ENCODE data around the gene PTPRG. TPM values are rescaled to one million over a fixed set of nuclear protein-coding genes. Genes with fewer than 3 reads are reported as not detected.

PTPRG gene
- total RNA-seq, 1 donor from 2014 or later, result 44.3 TPM

DNA sequence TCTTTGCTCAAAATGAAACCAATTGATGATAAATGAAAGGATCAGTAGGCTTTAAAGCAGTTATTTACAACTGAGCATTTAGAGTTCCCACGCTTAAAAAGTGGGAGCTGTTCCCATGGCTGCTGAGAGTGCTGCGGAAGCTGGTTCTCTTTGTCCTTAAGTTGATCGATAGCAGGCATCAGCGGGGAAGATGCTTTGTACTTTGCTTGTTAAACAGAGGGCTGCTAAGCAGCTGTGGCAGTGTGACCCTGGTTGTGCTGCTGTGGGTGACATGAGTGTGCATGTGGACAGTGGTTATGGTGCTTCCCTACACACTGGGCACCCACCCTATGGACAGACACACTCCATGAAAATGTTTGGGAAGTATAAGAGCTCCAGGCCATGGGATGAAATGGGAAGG lies 96.3 kb downstream of the PTPRG start:
- Mint-ChIP-seq H3K36me3 (ENCODE audit: insufficient read depth) (peaks cover 2% of the 10 kb centered on the region), H3K27ac (no peak overlapping the region), H3K27me3 (no peaks in the 10 kb centered on the region), H3K9me3 (ENCODE audit: low read depth) (no peaks in the 10 kb centered on the region), H3K4me1 (ENCODE audit: low read depth) (peaks cover 7% of the 10 kb centered on the region), H3K4me3 (ENCODE audit: low read depth) (no peak overlapping the region)
- no peak for DNase-seq (ENCODE audit: low spot score, unreplicated experiment)
- TF ChIP-seq, protein P1, sequence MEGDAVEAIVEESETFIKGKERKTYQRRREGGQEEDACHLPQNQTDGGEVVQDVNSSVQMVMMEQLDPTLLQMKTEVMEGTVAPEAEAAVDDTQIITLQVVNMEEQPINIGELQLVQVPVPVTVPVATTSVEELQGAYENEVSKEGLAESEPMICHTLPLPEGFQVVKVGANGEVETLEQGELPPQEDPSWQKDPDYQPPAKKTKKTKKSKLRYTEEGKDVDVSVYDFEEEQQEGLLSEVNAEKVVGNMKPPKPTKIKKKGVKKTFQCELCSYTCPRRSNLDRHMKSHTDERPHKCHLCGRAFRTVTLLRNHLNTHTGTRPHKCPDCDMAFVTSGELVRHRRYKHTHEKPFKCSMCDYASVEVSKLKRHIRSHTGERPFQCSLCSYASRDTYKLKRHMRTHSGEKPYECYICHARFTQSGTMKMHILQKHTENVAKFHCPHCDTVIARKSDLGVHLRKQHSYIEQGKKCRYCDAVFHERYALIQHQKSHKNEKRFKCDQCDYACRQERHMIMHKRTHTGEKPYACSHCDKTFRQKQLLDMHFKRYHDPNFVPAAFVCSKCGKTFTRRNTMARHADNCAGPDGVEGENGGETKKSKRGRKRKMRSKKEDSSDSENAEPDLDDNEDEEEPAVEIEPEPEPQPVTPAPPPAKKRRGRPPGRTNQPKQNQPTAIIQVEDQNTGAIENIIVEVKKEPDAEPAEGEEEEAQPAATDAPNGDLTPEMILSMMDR (IDR thresholded peaks at IDR 0.05; ENCODE audit: unreplicated experiment), result no peak

DNA sequence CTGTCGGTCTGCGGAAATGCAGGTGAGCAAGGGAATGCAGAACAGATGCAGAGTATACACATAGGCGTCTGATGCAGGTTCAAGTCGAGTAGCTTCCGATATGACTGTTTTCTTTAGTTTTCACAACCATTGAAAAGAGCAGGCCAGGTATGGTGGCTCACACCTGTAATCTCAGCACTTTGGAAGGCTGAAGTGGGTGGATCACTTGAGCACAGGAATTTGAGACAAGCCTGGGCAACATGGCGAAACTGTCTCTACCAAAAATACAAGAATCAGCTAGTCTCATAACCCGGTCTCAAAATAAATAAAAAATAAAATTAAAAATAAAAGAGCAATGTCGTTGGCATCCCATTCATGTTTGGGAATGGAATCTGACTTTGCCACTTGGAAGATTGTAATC lies 101.5 kb downstream of the PTPRG start:
- Mint-ChIP-seq H3K4me1 (ENCODE audit: low read depth) (peaks cover 3% of the 10 kb centered on the region), H3K36me3 (ENCODE audit: insufficient read depth) (peaks cover 2% of the 10 kb centered on the region), H3K9me3 (ENCODE audit: low read depth) (no peaks in the 10 kb centered on the region), H3K27ac (no peak overlapping the region), H3K27me3 (no peaks in the 10 kb centered on the region), H3K4me3 (ENCODE audit: low read depth) (no peak overlapping the region)
- DNase-seq (ENCODE audit: low spot score, unreplicated experiment), result no peak
- TF ChIP-seq, protein P1 (IDR thresholded peaks at IDR 0.05; ENCODE audit: unreplicated experiment), result no peak

DNA sequence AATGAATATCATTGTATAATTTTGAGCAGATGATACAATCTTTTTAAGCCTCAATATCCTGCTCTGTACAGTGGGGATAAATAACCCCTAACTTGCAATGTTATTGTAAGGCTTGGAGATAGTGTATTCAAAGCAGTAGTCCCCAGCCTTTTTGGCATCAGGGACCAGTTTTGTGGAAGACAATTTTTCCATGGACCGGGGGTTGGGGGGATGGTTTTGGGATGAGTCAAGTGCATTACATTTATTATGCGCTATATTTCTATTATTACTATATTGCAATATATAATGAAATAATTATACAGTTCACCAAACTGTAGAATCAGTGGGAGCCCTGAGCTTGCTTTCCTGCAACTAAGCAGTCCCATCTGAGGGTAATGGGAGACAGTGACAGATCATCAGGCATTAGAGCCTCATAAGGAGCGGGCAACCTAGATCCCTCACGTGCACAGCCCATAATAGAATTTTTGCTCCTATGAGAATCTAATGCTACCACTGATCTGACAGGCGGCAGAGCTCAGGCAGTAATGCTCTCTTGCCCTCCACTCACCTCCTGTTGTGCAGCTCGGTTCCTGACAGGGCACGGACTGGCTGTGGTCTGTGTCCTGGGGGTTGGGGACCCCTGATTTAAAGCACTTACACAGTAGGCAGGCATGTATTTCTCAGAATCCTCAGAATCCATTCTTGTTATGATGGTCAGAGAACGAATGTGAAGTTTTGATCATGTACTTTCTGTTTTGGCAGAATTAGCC lies 102.2 kb downstream of the PTPRG start:
- no peaks in the 10 kb centered on the region for H3K9me3 Mint-ChIP-seq (ENCODE audit: low read depth)
- no peak overlapping the region for H3K4me3 Mint-ChIP-seq (ENCODE audit: low read depth)
- H3K27ac Mint-ChIP-seq, result no peak overlapping the region
- DNase-seq (ENCODE audit: low spot score, unreplicated experiment), result no peak
- no peaks in the 10 kb centered on the region for H3K4me1 Mint-ChIP-seq (ENCODE audit: low read depth)
- peaks cover 2% of the 10 kb centered on the region for H3K36me3 Mint-ChIP-seq (ENCODE audit: insufficient read depth)
- no peaks in the 10 kb centered on the region for H3K27me3 Mint-ChIP-seq
- TF ChIP-seq, protein P1 (IDR thresholded peaks at IDR 0.05; ENCODE audit: unreplicated experiment), result no peak

DNA sequence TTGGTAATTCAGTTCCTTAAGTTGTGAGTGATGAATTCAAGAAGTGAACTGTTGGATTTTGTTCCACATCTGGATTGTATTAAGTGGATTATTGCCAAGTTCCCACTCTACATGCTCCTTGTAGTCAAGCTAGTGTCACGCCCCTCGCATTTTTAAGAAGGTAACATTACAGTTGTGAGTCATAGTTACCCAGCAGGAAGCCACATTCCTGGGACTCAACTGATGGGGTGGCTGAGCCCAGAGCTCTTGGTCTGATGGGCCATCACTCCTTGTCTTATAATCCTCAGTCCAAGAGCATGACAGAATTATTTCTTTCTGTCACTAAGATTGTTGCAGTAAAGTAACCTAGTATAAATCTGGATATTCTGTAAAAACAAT lies 102.7 kb downstream of the PTPRG start:
- no peak for DNase-seq (ENCODE audit: low spot score, unreplicated experiment)

DNA sequence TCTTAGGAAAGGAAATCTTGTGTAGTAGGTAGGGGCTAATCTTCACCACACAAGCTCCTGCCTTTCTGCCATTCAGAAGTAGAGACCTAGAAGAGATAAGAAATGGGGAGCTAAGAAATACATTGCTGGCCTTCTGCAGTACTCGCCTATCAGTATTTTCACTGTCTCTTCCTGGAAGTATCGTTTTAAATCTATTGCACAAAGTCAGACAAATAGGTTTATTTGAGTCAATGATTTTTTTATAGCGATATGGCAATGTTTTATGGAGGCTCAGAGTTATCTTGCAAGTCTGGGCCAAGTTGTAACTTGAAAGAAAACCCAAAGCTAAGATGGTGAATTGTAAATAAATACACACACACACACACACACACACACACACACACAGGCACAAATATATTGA lies 103.8 kb downstream of the PTPRG start:
- no peak overlapping the region for H3K4me3 Mint-ChIP-seq (ENCODE audit: low read depth)
- peaks cover 2% of the 10 kb centered on the region for H3K36me3 Mint-ChIP-seq (ENCODE audit: insufficient read depth)
- TF ChIP-seq, protein P1 (IDR thresholded peaks at IDR 0.05; ENCODE audit: unreplicated experiment), result no peak
- no peaks in the 10 kb centered on the region for H3K27me3 Mint-ChIP-seq
- no peaks in the 10 kb centered on the region for H3K9me3 Mint-ChIP-seq (ENCODE audit: low read depth)
- peaks cover 3% of the 10 kb centered on the region for H3K4me1 Mint-ChIP-seq (ENCODE audit: low read depth)
- H3K27ac Mint-ChIP-seq, result no peak overlapping the region
- DNase-seq (ENCODE audit: low spot score, unreplicated experiment), result no peak

More for the DNA sequence above, 102.7 kb downstream of the PTPRG start:
- TF ChIP-seq, protein P1 (IDR thresholded peaks at IDR 0.05; ENCODE audit: unreplicated experiment), result no peak
- H3K36me3 Mint-ChIP-seq (ENCODE audit: insufficient read depth), result peaks cover 2% of the 10 kb centered on the region
- no peaks in the 10 kb centered on the region for H3K9me3 Mint-ChIP-seq (ENCODE audit: low read depth)
- no peak overlapping the region for H3K4me3 Mint-ChIP-seq (ENCODE audit: low read depth)
- no peaks in the 10 kb centered on the region for H3K27me3 Mint-ChIP-seq
- no peak overlapping the region for H3K27ac Mint-ChIP-seq
- peaks cover 2% of the 10 kb centered on the region for H3K4me1 Mint-ChIP-seq (ENCODE audit: low read depth)
